KMS-11 (cell line): ENCODE results near the gene PIP4K2B.

Experiments used
- H2AFZ ChIP-seq: fragments of 200-600 bp; sonication (generic); 2 replicates; pipeline ENCODE4 v1.6.1; 2016; ENCODE audit warnings: antibody characterized with exemption, mixed run types, low read depth
- H3K27ac ChIP-seq: fragments of 200-600 bp; sonication (generic); 2 replicates; pipeline ENCODE4 v1.6.1; 2016; ENCODE audit warnings: mild to moderate bottlenecking, mixed run types
- H3K27me3 ChIP-seq: fragments of 200-600 bp; sonication (generic); 2 replicates; pipeline ENCODE4 v1.6.1; 2017; ENCODE audit warnings: mild to moderate bottlenecking, low read depth, mixed run types, moderate library complexity; ENCODE audit not compliant: insufficient read depth
- H3K36me3 ChIP-seq: fragments of 200-600 bp; sonication (generic); 2 replicates; pipeline ENCODE4 v1.6.1; 2017; ENCODE audit warnings: mild to moderate bottlenecking, mixed run types; ENCODE audit not compliant: insufficient read depth
- H3K4me1 ChIP-seq: fragments of 200-600 bp; sonication (generic); 2 replicates; pipeline ENCODE4 v1.6.1; 2016; ENCODE audit warnings: mild to moderate bottlenecking, low read depth, mixed run types; ENCODE audit not compliant: poor library complexity, severe bottlenecking
- H3K4me2 ChIP-seq: fragments of 200-600 bp; sonication (generic); 2 replicates; pipeline ENCODE4 v1.7.0; 2016; ENCODE audit warnings: mild to moderate bottlenecking, mixed run types
- H3K4me3 ChIP-seq: fragments of 200-600 bp; sonication (generic); IDR thresholded peaks from 2 replicates; pipeline ENCODE4 v1.6.1; 2017; ENCODE audit warnings: low read depth, low read length, mixed read lengths; ENCODE audit not compliant: insufficient read depth
- H3K79me2 ChIP-seq: fragments of 200-600 bp; sonication (generic); 2 replicates; pipeline ENCODE4 v1.6.1; 2016; ENCODE audit warnings: low read depth, mixed run types; ENCODE audit not compliant: insufficient read depth
- H3K9ac ChIP-seq: fragments of 200-600 bp; sonication (generic); 2 replicates; pipeline ENCODE4 v1.6.1; 2016; ENCODE audit warnings: mild to moderate bottlenecking, mixed run types
- H4K20me1 ChIP-seq: fragments of 200-600 bp; sonication (generic); 2 replicates; pipeline ENCODE4 v1.6.1; 2016; ENCODE audit warnings: mild to moderate bottlenecking, mixed run types; ENCODE audit not compliant: insufficient read depth
- CTCF ChIP-seq: fragments of 200-600 bp; sonication (generic); conservative IDR thresholded peaks from 2 replicates; pipeline ENCODE4 v1.6.1; 2017; ENCODE audit warnings: low read depth, mild to moderate bottlenecking, antibody characterized with exemption, low read length, moderate library complexity, mixed read lengths

The PIP4K2B gene

DNA sequence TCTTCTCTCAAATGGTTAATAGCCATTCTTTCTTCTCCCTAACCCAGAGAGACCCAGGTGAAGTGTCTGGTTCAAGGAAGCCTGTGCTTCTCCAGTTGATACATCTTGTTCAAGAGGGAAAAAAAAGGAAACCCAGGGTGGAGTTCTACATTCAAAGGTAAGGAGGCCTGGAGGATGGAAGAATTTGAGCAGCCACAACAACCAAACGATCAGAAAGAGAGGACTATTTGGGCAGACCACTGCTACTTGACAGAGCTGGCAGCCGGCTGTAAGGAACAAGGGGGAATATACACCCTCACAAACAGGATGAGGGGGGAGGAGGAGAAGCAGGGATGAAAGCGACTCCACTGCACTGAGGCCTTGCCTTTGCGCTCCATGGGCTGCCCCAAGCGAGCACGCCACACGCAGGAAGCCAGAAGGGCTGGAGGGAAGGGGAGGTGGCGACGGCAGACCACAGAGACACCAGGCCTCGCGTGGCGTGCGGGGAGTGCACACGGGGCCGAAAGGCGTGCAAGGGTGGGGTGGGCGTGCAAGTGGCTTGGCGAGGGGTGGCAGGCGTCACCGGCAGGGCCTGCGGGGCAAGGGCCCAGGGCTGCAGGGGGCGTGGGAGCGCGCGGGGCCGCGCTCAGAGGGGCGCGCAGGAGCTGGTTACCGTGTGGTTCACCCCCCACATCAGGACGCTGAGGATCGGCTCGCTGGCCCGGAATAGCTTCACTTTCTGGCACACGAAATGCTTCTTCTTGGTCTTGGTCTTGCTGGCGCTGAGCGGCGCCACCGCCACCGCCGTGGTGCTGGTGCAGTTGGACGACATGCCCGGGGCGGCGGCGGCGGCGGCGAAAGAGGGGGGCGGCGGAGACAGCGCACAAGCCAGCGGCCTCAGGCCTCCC, 499 bp downstream of the PIP4K2B start:
- Histone ChIP-seq H3K27ac (peak overlapping the region; percentile 64), H3K27me3 (no peaks in the 10 kb centered on the region), H3K9ac (peak overlapping the region; percentile 70), H3K4me2 (peak overlapping the region; percentile 82), H3K4me3 (no peak overlapping the region), H3K79me2 (peaks cover 47% of the 10 kb centered on the region), H3K4me1 (peaks cover 44% of the 10 kb centered on the region), H4K20me1 (no peaks in the 10 kb centered on the region), H2AFZ (peak overlapping the region; percentile 62), H3K36me3 (no peaks in the 10 kb centered on the region; the same call in 1 of the 2 replicates)
- TF ChIP-seq CTCF, result no peak

DNA sequence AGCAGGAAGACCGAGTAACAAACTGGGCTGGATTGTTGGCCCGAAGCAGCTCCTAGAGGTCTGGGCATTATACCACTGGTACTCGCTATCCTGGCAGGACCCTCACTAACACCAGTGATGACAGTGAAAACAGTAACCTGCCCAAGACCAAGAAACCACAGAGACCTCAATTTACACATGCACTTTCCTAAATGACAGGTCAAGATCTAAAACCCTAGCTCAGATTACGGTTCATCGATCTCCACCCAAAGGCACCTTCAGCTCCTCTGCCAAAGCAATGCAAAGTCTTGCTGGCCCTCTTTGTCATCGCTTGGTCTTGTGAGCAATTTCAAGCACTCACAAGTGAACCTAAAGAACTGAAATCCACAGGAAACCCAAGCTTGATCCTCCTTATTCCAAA, 1.5 kb downstream of the PIP4K2B start:
- Histone ChIP-seq H3K27ac (peak overlapping the region; percentile 64; the same call in 1 of the 2 replicates), H3K9ac (peak overlapping the region; percentile 70; the same call in 1 of the 2 replicates), H3K36me3 (no peaks in the 10 kb centered on the region; the same call in 1 of the 2 replicates), H3K4me2 (peak overlapping the region; percentile 82), H3K4me1 (peaks cover 44% of the 10 kb centered on the region), H4K20me1 (no peaks in the 10 kb centered on the region), H3K4me3 (no peak overlapping the region), H2AFZ (no peak overlapping the region), H3K79me2 (peaks cover 55% of the 10 kb centered on the region), H3K27me3 (no peaks in the 10 kb centered on the region)
- TF ChIP-seq CTCF, result no peak

- Histone ChIP-seq H3K27me3 (no peaks in the 10 kb centered on the region), H4K20me1 (no peaks in the 10 kb centered on the region), H3K36me3 (no peaks in the 10 kb centered on the region; the same call in 1 of the 2 replicates), H3K4me3 (no peak overlapping the region), H3K4me1 (peaks cover 44% of the 10 kb centered on the region), H3K27ac (no peak overlapping the region), H3K79me2 (peaks cover 62% of the 10 kb centered on the region), H3K4me2 (peak overlapping the region; percentile 82), H3K9ac (no peak overlapping the region), H2AFZ (no peak overlapping the region)
- no peak for TF ChIP-seq CTCF
These were observed 2.2 kb downstream of the PIP4K2B start for GRCh38 chr17:38797158-38797490.

GRCh38 chr17:38796451-38797157, 2.8 kb downstream of the PIP4K2B start:
- peaks cover 66% of the 10 kb centered on the region for H3K79me2 ChIP-seq
- H3K9ac ChIP-seq, result no peak overlapping the region
- H3K4me2 ChIP-seq, result peak overlapping the region; percentile 82; the same call in 1 of the 2 replicates
- no peaks in the 10 kb centered on the region for H3K27me3 ChIP-seq
- H4K20me1 ChIP-seq, result no peaks in the 10 kb centered on the region
- no peak overlapping the region for H3K4me3 ChIP-seq
- H3K36me3 ChIP-seq, result no peaks in the 10 kb centered on the region; the same call in 1 of the 2 replicates
- H3K27ac ChIP-seq, result no peak overlapping the region
- no peak for TF ChIP-seq CTCF
- H2AFZ ChIP-seq, result no peak overlapping the region
- peaks cover 44% of the 10 kb centered on the region for H3K4me1 ChIP-seq
